Heart left ventricle (tissue), 13 donors: Measurements from ENCODE around the gene DSP.

Experiments used
- CTCF ChIP-seq, 12 donors: fragments of 200-600 bp; sonication (generic) in 4 of 12; IDR thresholded peaks; one replicate each; pipeline versions ENCODE4 v1.5.0 to v1.8.0; 2018 to 2022; ENCODE audit warnings: antibody characterized with exemption in 12 of 12, mild to moderate bottlenecking in 5 of 12
- POLR2A ChIP-seq, 2 donors: fragments of 450-650 bp; IDR thresholded peaks; one replicate each; pipeline ENCODE4 v1.6.1; 2017; ENCODE audit warnings: antibody characterized with exemption in 2 of 2, mild to moderate bottlenecking in 2 of 2, moderate library complexity in 2 of 2
- donor health status: ischemic (EF 13 %, LVEDD 7.1; RV severe dilation, severe dysfunction).
- donor health status: DM: no; HTN: yes; CAD: no.
- donor health status: DM: no; HTN: no; CAD: no.
- donor health status: ischemic (EF 25% LVEDD 6.9; RV normal size, moderate dysfunction).
- donor health status: ischemic (EF 25% LVEDD 5.7; RV mildly dilated, moderate dysfunction).
- donor health status: ischemic (EF 35%, LVEDD 5.7; RV mildly dilated, moderate dysfunction).
- donor health status: nonischemic (EF 11% LVEDD 7.7; RV severe dilation, severe dysfunction).
- donor health status: DM: yes; HTN: yes; CAD: no.
- donor health status: PGD.
- donor health status: ischemic (EF 29% LVEDD 5.4; RV normal size, mild dysfunction).
- donor health status: nonischemic (EF 23%, LVEDD 6.1; RV moderate dilation, normal function).

DNA sequence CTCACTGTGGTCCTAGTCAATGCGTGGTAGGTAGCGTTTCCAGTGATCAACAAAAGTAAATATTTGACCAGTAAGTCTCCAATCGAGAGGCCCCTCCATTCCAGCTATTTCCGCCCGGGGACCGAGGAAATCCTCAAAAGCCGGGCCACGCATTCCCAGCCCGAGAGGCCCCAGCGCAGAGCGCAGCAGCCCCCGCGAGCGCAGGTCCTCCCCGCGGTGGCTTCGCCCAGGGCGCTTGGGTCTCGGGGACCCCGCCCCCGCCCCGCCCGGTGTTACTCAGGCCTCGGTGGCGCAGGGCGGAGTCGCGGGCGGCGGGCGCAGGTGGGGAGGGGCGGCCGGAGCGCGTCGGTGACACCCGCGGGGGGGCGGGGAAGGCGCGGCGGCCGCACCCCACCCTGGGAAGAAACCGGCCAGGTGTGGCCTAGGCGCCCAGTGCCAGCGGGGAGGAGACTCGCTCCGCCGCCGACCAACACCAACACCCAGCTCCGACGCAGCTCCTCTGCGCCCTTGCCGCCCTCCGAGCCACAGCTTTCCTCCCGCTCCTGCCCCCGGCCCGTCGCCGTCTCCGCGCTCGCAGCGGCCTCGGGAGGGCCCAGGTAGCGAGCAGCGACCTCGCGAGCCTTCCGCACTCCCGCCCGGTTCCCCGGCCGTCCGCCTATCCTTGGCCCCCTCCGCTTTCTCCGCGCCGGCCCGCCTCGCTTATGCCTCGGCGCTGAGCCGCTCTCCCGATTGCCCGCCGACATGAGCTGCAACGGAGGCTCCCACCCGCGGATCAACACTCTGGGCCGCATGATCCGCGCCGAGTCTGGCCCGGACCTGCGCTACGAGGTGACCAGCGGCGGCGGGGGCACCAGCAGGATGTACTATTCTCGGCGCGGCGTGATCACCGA is at the start of gene DSP:
- TF ChIP-seq CTCF (IDR thresholded peaks at IDR 0.05), result no peak
- TF ChIP-seq POLR2A (IDR thresholded peaks at IDR 0.05), result peak in 1 of 2 donors; percentile 76
